Hepatocyte (in vitro differentiated cells): ENCODE results near the gene FILIP1L. TPM values are rescaled to one million over a fixed set of nuclear protein-coding genes. Genes with fewer than 3 reads are reported as not detected.

Experiments used
- DNase-seq: peaks from one replicate; pipeline ENCODE4 v3.0.0-alpha.2; 2016; ENCODE audit warnings: low spot score
- H2AFZ ChIP-seq: fragments of 200-600 bp; sonication (generic); 2 replicates; pipeline ENCODE4 v1.6.0; 2016; ENCODE audit warnings: antibody characterized with exemption, mild to moderate bottlenecking
- H3K27ac ChIP-seq: fragments of 200-600 bp; sonication (generic); 2 replicates; pipeline ENCODE4 v1.5.1; 2016; ENCODE audit warnings: mild to moderate bottlenecking
- H3K27me3 ChIP-seq: fragments of 200-600 bp; sonication (generic); 2 replicates; pipeline ENCODE4 v1.6.1; 2016
- H3K36me3 ChIP-seq: fragments of 200-600 bp; sonication (generic); replicated peaks from 2 replicates; pipeline ENCODE4 v1.5.1; 2016; ENCODE audit warnings: low read depth; ENCODE audit not compliant: insufficient read depth
- H3K4me1 ChIP-seq: fragments of 200-600 bp; sonication (generic); 2 replicates; pipeline ENCODE4 v1.5.1; 2016; ENCODE audit warnings: mild to moderate bottlenecking, moderate library complexity; ENCODE audit not compliant: insufficient read depth
- H3K4me2 ChIP-seq: fragments of 200-600 bp; sonication (generic); 2 replicates; pipeline ENCODE4 v1.6.0; 2016
- H3K4me3 ChIP-seq: fragments of 200-600 bp; sonication (generic); 2 replicates; pipeline ENCODE4 v1.5.1; 2016; ENCODE audit warnings: mild to moderate bottlenecking
- H3K79me2 ChIP-seq: fragments of 200-600 bp; sonication (generic); 2 replicates; pipeline ENCODE4 v1.6.0; 2017; ENCODE audit warnings: mild to moderate bottlenecking
- H3K9me2 ChIP-seq: fragments of 200-600 bp; sonication (generic); replicated peaks from 2 replicates; pipeline ENCODE4 v1.6.0; 2017; ENCODE audit warnings: mild to moderate bottlenecking; ENCODE audit not compliant: insufficient read depth
- H3K9me3 ChIP-seq: fragments of 200-600 bp; sonication (generic); 2 replicates; pipeline ENCODE4 v1.5.1; 2016; ENCODE audit warnings: low read depth, mild to moderate bottlenecking
- H4K20me1 ChIP-seq: fragments of 200-600 bp; sonication (generic); 2 replicates; pipeline ENCODE4 v1.6.0; 2016; ENCODE audit warnings: mild to moderate bottlenecking; ENCODE audit not compliant: insufficient read depth, poor library complexity, severe bottlenecking
- CTCF ChIP-seq: fragments of 200-600 bp; sonication (generic); IDR thresholded peaks from 2 replicates; pipeline ENCODE4 v1.5.1; 2016; ENCODE audit warnings: antibody characterized with exemption, mild to moderate bottlenecking; ENCODE audit not compliant: poor library complexity
- EZH2 ChIP-seq: fragments of 200-600 bp; sonication (generic); IDR thresholded peaks from 2 replicates; pipeline ENCODE4 v1.6.1; 2016; ENCODE audit warnings: antibody characterized with exemption, mild to moderate bottlenecking, borderline replicate concordance
- EZH2phosphoT487 ChIP-seq: fragments of 200-600 bp; sonication (generic); IDR thresholded peaks from one replicate; pipeline ENCODE4 v1.6.1; 2018; ENCODE audit warnings: antibody characterized with exemption, mild to moderate bottlenecking, low read depth, moderate library complexity; ENCODE audit not compliant: unreplicated experiment, severe bottlenecking
- WGBS: methylation state at CpG from one replicate; pipeline ENCODE4 v1.1.6; 2016; ENCODE audit warnings: low lambda C conversion rate; ENCODE audit errors: missing lambda C conversion rate; 5-methylcytosine and 5-hydroxymethylcytosine counted together
- polyA plus RNA-seq: library from polyadenylated mRNA; unstranded; fragments of >200 nt; fragmentation: Nextera tagmentation; extraction: Ambion mirVana; gene quantifications from 2 replicates; pipeline ENCODE4 v1.2.1, GENCODE V29; 2016
- total RNA-seq: library from RNA; depleted of rRNA; stranded (reverse); fragments of >200 nt; gene quantifications from 2 replicates; pipeline ENCODE4 v1.2.3, GENCODE V29; 2014

The FILIP1L gene
- total and polyA plus RNA-seq, 2 experiments from 2014 or later: 48.2 to 49.4 TPM

GRCh38 chr3:100001083-100001482 lies 113.2 kb downstream of the FILIP1L start:
- Histone ChIP-seq H3K4me1 (peaks cover 17% of the 10 kb centered on the region), H2AFZ (no peak overlapping the region), H3K4me3 (no peak overlapping the region), H3K79me2 (no peaks in the 10 kb centered on the region), H3K36me3 (no peaks in the 10 kb centered on the region), H3K9me2 (no peaks in the 10 kb centered on the region), H4K20me1 (no peaks in the 10 kb centered on the region), H3K27ac (peak overlapping the region; percentile 91), H3K9me3 (no peaks in the 10 kb centered on the region), H3K27me3 (no peaks in the 10 kb centered on the region), H3K4me2 (no peak overlapping the region)
- no peak for DNase-seq
- 98% methylated on average over 3 of the region's 3 CpGs for WGBS
- TF ChIP-seq EZH2 (no peak), EZH2phosphoT487 (no peak), CTCF (no peak)

- Histone ChIP-seq H3K79me2 (no peaks in the 10 kb centered on the region), H3K36me3 (no peaks in the 10 kb centered on the region), H3K27ac (no peak overlapping the region), H4K20me1 (no peaks in the 10 kb centered on the region), H3K4me2 (no peak overlapping the region), H3K4me3 (no peak overlapping the region), H3K27me3 (no peaks in the 10 kb centered on the region), H3K9me3 (no peaks in the 10 kb centered on the region), H2AFZ (no peak overlapping the region), H3K4me1 (peaks cover 17% of the 10 kb centered on the region), H3K9me2 (no peaks in the 10 kb centered on the region)
- TF ChIP-seq EZH2phosphoT487 (no peak), CTCF (no peak), EZH2 (no peak)
- 86% methylated on average over 2 of the region's 2 CpGs for WGBS
- DNase-seq: no peak
Measured at GRCh38 chr3:99999536-99999935, 114.8 kb downstream of the FILIP1L start.

- Histone ChIP-seq H3K4me3 (no peak overlapping the region), H3K9me2 (no peaks in the 10 kb centered on the region), H4K20me1 (no peaks in the 10 kb centered on the region), H2AFZ (no peak overlapping the region), H3K36me3 (no peaks in the 10 kb centered on the region), H3K4me1 (peaks cover 3% of the 10 kb centered on the region), H3K27ac (no peak overlapping the region), H3K79me2 (no peaks in the 10 kb centered on the region), H3K27me3 (no peaks in the 10 kb centered on the region), H3K4me2 (no peak overlapping the region), H3K9me3 (no peaks in the 10 kb centered on the region)
- no peak for DNase-seq
- 96% methylated on average over 2 of the region's 2 CpGs for WGBS
- TF ChIP-seq CTCF: no peak
Measured at GRCh38 chr3:99997293-99997692, 117.0 kb downstream of the FILIP1L start.

GRCh38 chr3:99990179-99990578 lies 124.1 kb downstream of the FILIP1L start:
- TF ChIP-seq CTCF (no peak), EZH2phosphoT487 (no peak), EZH2 (no peak)
- H3K36me3 ChIP-seq: no peaks in the 10 kb centered on the region

More at GRCh38 chr3:99990179-99990578, 124.1 kb downstream of the FILIP1L start:
- H3K79me2 ChIP-seq: no peaks in the 10 kb centered on the region
- no peaks in the 10 kb centered on the region for H3K9me2 ChIP-seq
- no peak overlapping the region for H3K4me2 ChIP-seq
- no peak overlapping the region for H2AFZ ChIP-seq
- no peaks in the 10 kb centered on the region for H3K9me3 ChIP-seq
- no peak overlapping the region for H3K27ac ChIP-seq
- H3K27me3 ChIP-seq: no peaks in the 10 kb centered on the region
- WGBS: 88% methylated on average over 1 of the region's 1 CpG
- no peaks in the 10 kb centered on the region for H4K20me1 ChIP-seq
- peaks cover under 1% of the 10 kb centered on the region for H3K4me1 ChIP-seq
- H3K4me3 ChIP-seq: no peak overlapping the region
- DNase-seq: no peak
